H9 (cell line): ENCODE data around the gene USB1. TPM values are rescaled to one million over a fixed set of nuclear protein-coding genes. Genes with fewer than 3 reads are reported as not detected.
A peak's percentile ranks its signal among the peaks of the same experiment; 100 is the strongest.

Source experiments
- DNase-seq: peaks from one replicate; pipeline ENCODE4 v3.0.0-alpha.2; 2017
- H2AFZ ChIP-seq: one replicate; pipeline ENCODE4 v1.6.1; 2013; ENCODE audit warnings: mild to moderate bottlenecking, low read length, control low read depth, moderate library complexity
- H2AK5ac ChIP-seq: 2 replicates; pipeline ENCODE4 v1.6.1; 2013; ENCODE audit warnings: low read length, control low read depth, mixed read lengths; ENCODE audit not compliant: insufficient read length
- H2BK120ac ChIP-seq: one replicate; pipeline ENCODE4 v1.6.1; 2013; ENCODE audit warnings: low read depth, mild to moderate bottlenecking, low read length, control low read depth, inconsistent platforms; ENCODE audit not compliant: poor library complexity, severe bottlenecking
- H2BK12ac ChIP-seq: 2 replicates; pipeline ENCODE4 v1.6.1; 2013; ENCODE audit warnings: low read length, control low read depth, mixed read lengths, low read depth; ENCODE audit not compliant: insufficient read length
- H2BK15ac ChIP-seq: 2 replicates; pipeline ENCODE4 v1.6.1; 2013; ENCODE audit warnings: low read depth, low read length, control low read depth
- H2BK20ac ChIP-seq: one replicate; pipeline ENCODE4 v1.6.1; 2013; ENCODE audit warnings: low read depth, mild to moderate bottlenecking, low read length, control low read depth, inconsistent platforms; ENCODE audit not compliant: poor library complexity, severe bottlenecking
- H2BK5ac ChIP-seq: 2 replicates; pipeline ENCODE4 v1.6.1; 2013; ENCODE audit warnings: low read length, control low read depth, mixed read lengths; ENCODE audit not compliant: insufficient read length
- H3K14ac ChIP-seq: 2 replicates; pipeline ENCODE4 v1.6.1; 2013; ENCODE audit warnings: low read length, control low read depth; ENCODE audit not compliant: insufficient read depth
- H3K18ac ChIP-seq: 2 replicates; pipeline ENCODE4 v1.6.1; 2013; ENCODE audit warnings: low read depth, mild to moderate bottlenecking, mixed read lengths, low read length, control low read depth; ENCODE audit not compliant: insufficient read length
- H3K23ac ChIP-seq: 2 replicates; pipeline ENCODE4 v1.6.1; 2013; ENCODE audit warnings: low read length, control low read depth, mixed read lengths, low read depth; ENCODE audit not compliant: insufficient read length
- H3K23me2 ChIP-seq: 2 replicates; pipeline ENCODE4 v1.6.1; 2013; ENCODE audit warnings: low read depth, mild to moderate bottlenecking, mixed read lengths, low read length, control low read depth; ENCODE audit not compliant: insufficient read length, poor library complexity, severe bottlenecking
- H3K27ac ChIP-seq: 2 replicates; pipeline ENCODE4 v1.5.1; 2013; ENCODE audit warnings: low read length, control low read depth, mixed read lengths, low read depth; ENCODE audit not compliant: insufficient read length
- H3K27me3 ChIP-seq: 2 replicates; pipeline ENCODE4 v1.6.1; 2013; ENCODE audit warnings: low read length, control low read depth, inconsistent platforms; ENCODE audit not compliant: insufficient read depth
- H3K4ac ChIP-seq: 2 replicates; pipeline ENCODE4 v1.6.1; 2013; ENCODE audit warnings: low read depth, mild to moderate bottlenecking, control low read depth, inconsistent platforms, low read length, moderate library complexity
- H3K4me1 ChIP-seq: 2 replicates; pipeline ENCODE4 v1.6.1; 2013; ENCODE audit warnings: low read length, control low read depth, inconsistent platforms; ENCODE audit not compliant: insufficient read depth
- H3K4me2 ChIP-seq: 2 replicates; pipeline ENCODE4 v1.6.1; 2013; ENCODE audit warnings: low read length, control low read depth, mixed read lengths; ENCODE audit not compliant: insufficient read length, insufficient read depth
- H3K56ac ChIP-seq: 2 replicates; pipeline ENCODE4 v1.6.1; 2013; ENCODE audit warnings: low read depth, mild to moderate bottlenecking, mixed read lengths, low read length, control low read depth; ENCODE audit not compliant: insufficient read length
- H3K79me1 ChIP-seq: 2 replicates; pipeline ENCODE4 v1.6.1; 2013; ENCODE audit warnings: low read depth, mild to moderate bottlenecking, moderate library complexity, low read length, control low read depth, inconsistent platforms; ENCODE audit not compliant: insufficient read depth, poor library complexity, severe bottlenecking
- H3K79me2 ChIP-seq: 2 replicates; pipeline ENCODE4 v1.6.1; 2013; ENCODE audit warnings: low read length, control low read depth, inconsistent platforms; ENCODE audit not compliant: insufficient read depth
- H3K9ac ChIP-seq: 2 replicates; pipeline ENCODE4 v1.6.1; 2013; ENCODE audit warnings: low read length, control low read depth, mixed read lengths; ENCODE audit not compliant: insufficient read length; ENCODE audit errors: extremely low read depth
- H3K9me3 ChIP-seq: one replicate; pipeline ENCODE4 v1.6.1; 2013; ENCODE audit warnings: low read depth, low read length, inconsistent platforms; ENCODE audit not compliant: control insufficient read depth
- H3T11ph ChIP-seq: one replicate; pipeline ENCODE4 v1.6.1; 2013; ENCODE audit warnings: mild to moderate bottlenecking, low read length, control low read depth, inconsistent platforms
- H4K20me1 ChIP-seq: one replicate; pipeline ENCODE4 v1.6.1; 2013; ENCODE audit not compliant: control insufficient read depth, insufficient read length, insufficient read depth
- H4K5ac ChIP-seq: 2 replicates; pipeline ENCODE4 v1.6.1; 2013; ENCODE audit warnings: low read depth, mild to moderate bottlenecking, mixed read lengths, low read length, control low read depth; ENCODE audit not compliant: insufficient read length
- H4K8ac ChIP-seq: replicated peaks from 2 replicates; pipeline ENCODE4 v1.6.1; 2013; ENCODE audit warnings: low read length, control low read depth, mixed read lengths, low read depth; ENCODE audit not compliant: insufficient read length
- H4K91ac ChIP-seq: 2 replicates; pipeline ENCODE4 v1.6.1; 2013; ENCODE audit warnings: low read depth, mild to moderate bottlenecking, moderate library complexity, mixed read lengths, low read length, control low read depth; ENCODE audit not compliant: insufficient read length
- H3K27ac Mint-ChIP-seq, 3 experiments: 2 replicates in 2 of 3; 3 replicates in 1 of 3; pipeline ENCODE4 v1.8.0; 2020 to 2021; ENCODE audit warnings: mixed read lengths in 3 of 3, mild to moderate bottlenecking in 1 of 3, moderate library complexity in 1 of 3
- H3K27me3 Mint-ChIP-seq: 2 replicates; pipeline ENCODE4 v1.8.0; 2021; ENCODE audit warnings: low read depth, mild to moderate bottlenecking, moderate library complexity, mixed read lengths
- H3K36me3 Mint-ChIP-seq, 3 experiments: 2 replicates in 2 of 3; 3 replicates in 1 of 3; pipeline ENCODE4 v1.8.0; 2020 to 2021; ENCODE audit warnings: low read depth in 3 of 3, mixed read lengths in 3 of 3; ENCODE audit not compliant: insufficient read depth in 1 of 3
- H3K4me1 Mint-ChIP-seq, 2 experiments: 2 replicates each; pipeline ENCODE4 v1.8.0; 2020; ENCODE audit warnings: mixed read lengths in 2 of 2
- H3K4me3 Mint-ChIP-seq, 2 experiments: 2 replicates in 1 of 2; 3 replicates in 1 of 2; pipeline ENCODE4 v1.8.0; 2020 to 2021; ENCODE audit warnings: mild to moderate bottlenecking in 2 of 2, mixed read lengths in 2 of 2, moderate library complexity in 1 of 2
- H3K9me3 Mint-ChIP-seq, 2 experiments: 2 replicates in 1 of 2; 3 replicates in 1 of 2; pipeline ENCODE4 v1.8.0; 2020; ENCODE audit warnings: mild to moderate bottlenecking in 2 of 2, mixed read lengths in 2 of 2, moderate library complexity in 1 of 2
- CTCF ChIP-seq: fragments of 200-600 bp; sonication (generic); conservative IDR thresholded peaks from 3 replicates; pipeline ENCODE4 v1.8.0; 2021; ENCODE audit warnings: antibody characterized with exemption, mild to moderate bottlenecking
- WGBS: extraction: QIAGEN DNeasy Blood & Tissue Kit; methylation state at CpG from one replicate; pipeline ENCODE4 v1.1.7; 2013; ENCODE audit warnings: missing lambda C conversion rate, low lambda C conversion rate, mixed read lengths; ENCODE audit not compliant: insufficient read length; ENCODE audit errors: extremely low coverage; 5-methylcytosine and 5-hydroxymethylcytosine counted together
- total RNA-seq: library from RNA; stranded (reverse); gene quantifications from 2 replicates; pipeline ENCODE4 v1.2.1, GENCODE V29; 2021

The USB1 gene
- total RNA-seq, 1 experiment from 2014 or later: 65.0 TPM

DNA sequence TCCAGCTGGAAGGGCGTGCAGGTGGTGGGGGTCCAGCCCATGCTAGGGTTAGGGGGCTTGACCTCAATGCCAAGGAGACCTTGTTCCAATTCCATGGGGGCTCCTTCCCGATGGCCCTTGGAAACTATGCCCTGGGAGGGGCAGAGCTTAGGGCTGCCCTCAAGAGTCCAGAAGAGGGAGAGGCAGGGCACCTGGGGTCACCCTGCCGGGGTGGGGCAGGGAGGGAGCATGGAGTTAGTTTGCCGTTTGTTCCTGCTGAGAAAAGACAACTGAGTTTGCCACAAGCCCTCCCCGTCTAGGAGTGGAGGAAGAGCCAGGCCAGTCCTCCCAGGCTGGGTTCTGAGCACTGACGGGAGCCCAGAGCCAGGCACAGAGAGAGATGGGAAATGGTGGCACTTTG, 45.7 kb downstream of the USB1 start:
- Histone ChIP-seq H3K27ac (no peak overlapping the region), H4K8ac (no peak overlapping the region), H3K27me3 (no peaks in the 10 kb centered on the region), H2BK12ac (no peak overlapping the region), H3T11ph (no peak overlapping the region), H2BK15ac (no peak overlapping the region), H2BK120ac (no peak overlapping the region), H3K4ac (no peak overlapping the region), H3K4me1 (no peaks in the 10 kb centered on the region; the same call in 1 of the 2 replicates), H3K9ac (no peak overlapping the region), H2AK5ac (no peak overlapping the region), H3K23ac (no peak overlapping the region), H3K79me1 (no peaks in the 10 kb centered on the region), H2BK5ac (no peak overlapping the region), H3K56ac (no peak overlapping the region), H3K18ac (no peak overlapping the region), H3K9me3 (no peaks in the 10 kb centered on the region), H3K14ac (no peak overlapping the region; the same call in 1 of the 2 replicates), H4K5ac (no peak overlapping the region), H4K91ac (no peak overlapping the region), H3K4me2 (no peak overlapping the region), H3K79me2 (no peaks in the 10 kb centered on the region), H2AFZ (no peak overlapping the region), H4K20me1 (no peaks in the 10 kb centered on the region), H2BK20ac (no peak overlapping the region), H3K23me2 (no peaks in the 10 kb centered on the region)
- H3K4me1 Mint-ChIP-seq: peaks cover 8 to 25% of the 10 kb centered on the region in 2 experiments
- TF ChIP-seq CTCF: no peak
- 0 out of 7 replicates have a peak overlapping the region, but pooled peaks of 1 of the 3 experiments have one; percentile 39 for H3K27ac Mint-ChIP-seq
- WGBS: no CpG with 5 or more reads among the region's 6 CpGs
- H3K9me3 Mint-ChIP-seq: peaks cover 6 to 7% of the 10 kb centered on the region in 2 experiments; a peak in 4 of 5 replicates
- DNase-seq: no peak
- H3K27me3 Mint-ChIP-seq: peaks cover 3% of the 10 kb centered on the region; the same call in 1 of the 2 replicates
- H3K4me3 Mint-ChIP-seq: no peak overlapping the region
- H3K36me3 Mint-ChIP-seq: peaks cover 4 to 33% (median 18%) of the 10 kb centered on the region in 3 experiments
